ENCODE results near the gene TKTL2. TPM values are rescaled to one million over a fixed set of nuclear protein-coding genes. Genes with fewer than 3 reads are reported as not detected.

Gene TKTL2
- total and polyA plus RNA-seq, 10 of the 15 experiments (the other 5 are each of a cell fraction or from before 2014, with no cell fraction given), result 0.03 to 0.04 (median 0.03) TPM; not detected in 7

DNA sequence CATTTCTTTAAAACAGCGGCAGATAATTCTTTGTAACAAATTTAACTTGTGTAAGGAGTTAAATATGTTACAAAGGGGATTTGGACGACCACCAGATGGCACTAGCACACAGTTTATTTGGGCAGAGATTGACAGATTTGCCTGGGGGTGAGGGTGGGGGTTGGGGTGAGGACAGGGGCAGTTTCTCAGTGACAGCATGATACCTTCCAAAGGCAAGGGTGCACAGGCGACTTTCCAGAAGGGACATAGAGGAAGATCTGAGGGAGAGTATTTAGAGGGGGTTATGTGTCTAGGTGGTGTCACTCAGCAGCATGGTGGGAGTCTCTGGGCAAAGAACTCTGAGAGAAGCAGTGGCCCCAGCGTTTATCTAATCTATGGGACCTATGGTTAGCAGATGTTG, 11.4 kb upstream of the TKTL2 start (continued):
- TF ChIP-seq, protein P1, sequence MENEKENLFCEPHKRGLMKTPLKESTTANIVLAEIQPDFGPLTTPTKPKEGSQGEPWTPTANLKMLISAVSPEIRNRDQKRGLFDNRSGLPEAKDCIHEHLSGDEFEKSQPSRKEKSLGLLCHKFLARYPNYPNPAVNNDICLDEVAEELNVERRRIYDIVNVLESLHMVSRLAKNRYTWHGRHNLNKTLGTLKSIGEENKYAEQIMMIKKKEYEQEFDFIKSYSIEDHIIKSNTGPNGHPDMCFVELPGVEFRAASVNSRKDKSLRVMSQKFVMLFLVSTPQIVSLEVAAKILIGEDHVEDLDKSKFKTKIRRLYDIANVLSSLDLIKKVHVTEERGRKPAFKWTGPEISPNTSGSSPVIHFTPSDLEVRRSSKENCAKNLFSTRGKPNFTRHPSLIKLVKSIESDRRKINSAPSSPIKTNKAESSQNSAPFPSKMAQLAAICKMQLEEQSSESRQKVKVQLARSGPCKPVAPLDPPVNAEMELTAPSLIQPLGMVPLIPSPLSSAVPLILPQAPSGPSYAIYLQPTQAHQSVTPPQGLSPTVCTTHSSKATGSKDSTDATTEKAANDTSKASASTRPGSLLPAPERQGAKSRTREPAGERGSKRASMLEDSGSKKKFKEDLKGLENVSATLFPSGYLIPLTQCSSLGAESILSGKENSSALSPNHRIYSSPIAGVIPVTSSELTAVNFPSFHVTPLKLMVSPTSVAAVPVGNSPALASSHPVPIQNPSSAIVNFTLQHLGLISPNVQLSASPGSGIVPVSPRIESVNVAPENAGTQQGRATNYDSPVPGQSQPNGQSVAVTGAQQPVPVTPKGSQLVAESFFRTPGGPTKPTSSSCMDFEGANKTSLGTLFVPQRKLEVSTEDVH (IDR thresholded peaks at IDR 0.05; ENCODE audit: low read depth, partially characterized antibody), result no peak
- TF ChIP-seq HCFC1 (IDR thresholded peaks at IDR 0.05; ENCODE audit: low read length) (no peak), BACH1 (IDR thresholded peaks at IDR 0.05; ENCODE audit: borderline replicate concordance) (no peak)

DNA sequence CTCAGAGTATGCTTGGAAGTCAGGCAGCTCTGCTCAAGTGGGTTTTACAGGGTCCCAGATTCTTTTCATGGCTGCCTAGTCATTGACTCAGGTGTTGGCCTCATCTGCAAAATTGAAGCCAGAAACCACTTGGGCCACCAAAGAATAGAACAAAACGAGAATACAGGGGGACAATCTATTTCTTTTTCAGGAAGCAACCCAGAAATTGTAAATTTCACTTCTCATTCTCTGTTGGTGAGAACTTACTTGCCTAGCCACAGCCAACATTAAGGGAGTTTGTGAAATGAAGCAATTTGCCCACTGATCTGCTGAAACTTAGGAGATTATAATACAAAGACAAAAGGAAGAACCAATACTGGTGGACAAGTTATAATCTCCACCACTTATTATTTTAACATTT, 8.6 kb upstream of the TKTL2 start:
- no peak for FAIRE-seq

More for the DNA sequence above, 8.6 kb upstream of the TKTL2 start:
- ATAC-seq, result peak; percentile 49
- RAD21 ChIA-PET (ENCODE audit: unreplicated experiment), result interaction anchor here (0.6 to 0.9 kb wide), 2 partner anchors 57 to 478 kb away, joined by 3 to 5 read pairs; no protein-coding TSS in a partner anchor
- WGBS (ENCODE audit: insufficient coverage, insufficient replicate concordance, low lambda C conversion rate, missing lambda C conversion rate), result 0% methylated on average over 1 of the region's 1 CpG
- in situ Hi-C loops (cut with MboI), result loop anchor here (5.0 to 10.0 kb wide), 2 partner anchors 63 to 185 kb away; no protein-coding TSS in a partner anchor
- intact Hi-C loops (cut with micrococcal nuclease; ENCODE audit: unreplicated experiment), result loop anchor here (2.0 to 10.0 kb wide), 3 partner anchors 365 to 1250 kb away; no protein-coding TSS in a partner anchor
- Histone ChIP-seq H3K27me3 (replicated peaks in 1 of 2; ENCODE audit: control insufficient read depth in 2 of 2, insufficient read depth in 2 of 2, low read length in 1 of 2) (no peaks in the 10 kb centered on the region), H4K20me1 (ENCODE audit: control insufficient read depth, insufficient read depth) (no peaks in the 10 kb centered on the region), H2AFZ (ENCODE audit: control insufficient read depth, low read depth, low read length) (no peak overlapping the region), H3K4me1 (ENCODE audit: control insufficient read depth, insufficient read depth, low read length) (peaks cover 12% of the 10 kb centered on the region; the same call in 1 of the 2 replicates), H3K27ac (ENCODE audit: control insufficient read depth, insufficient read depth) (no peak overlapping the region), H3K9ac (ENCODE audit: control insufficient read depth, insufficient read depth, low read length) (no peak overlapping the region), H3K4me3 (no peak overlapping the region), H3K9me3 (replicated peaks; ENCODE audit: control insufficient read depth, insufficient read depth, low read length) (no peaks in the 10 kb centered on the region; the same call in 2 of the 3 replicates), H3K4me2 (ENCODE audit: control insufficient read depth, insufficient read depth) (no peak overlapping the region), H3K36me3 (ENCODE audit: control insufficient read depth in 2 of 2, insufficient read depth in 2 of 2, low read length in 1 of 2) (no peaks in the 10 kb centered on the region), H3K79me2 (ENCODE audit: control insufficient read depth, insufficient read depth, low read length) (no peaks in the 10 kb centered on the region)
- CTCF ChIA-PET, result interaction anchor here (0.7 to 2.2 kb wide), 3 partner anchors 61 to 67 kb away, joined by 3 to 18 read pairs (median 3); no protein-coding TSS in a partner anchor
- POLR2A ChIA-PET, result interaction anchor here (0.6 kb wide), 1 partner anchor 10 kb away, joined by 3 read pairs; no protein-coding TSS in a partner anchor
- SMC1A ChIA-PET (ENCODE audit: uncharacterized antibody, unreplicated experiment), result interaction anchor here (1.4 kb wide), 1 partner anchor 61 kb away, joined by 3 read pairs; no protein-coding TSS in a partner anchor
- peak; percentile 26; the same call in 1 of the 2 replicates for TF ChIP-seq RUNX3 (IDR thresholded peaks at IDR 0.05; ENCODE audit: low read length)
- TF ChIP-seq, protein P2, sequence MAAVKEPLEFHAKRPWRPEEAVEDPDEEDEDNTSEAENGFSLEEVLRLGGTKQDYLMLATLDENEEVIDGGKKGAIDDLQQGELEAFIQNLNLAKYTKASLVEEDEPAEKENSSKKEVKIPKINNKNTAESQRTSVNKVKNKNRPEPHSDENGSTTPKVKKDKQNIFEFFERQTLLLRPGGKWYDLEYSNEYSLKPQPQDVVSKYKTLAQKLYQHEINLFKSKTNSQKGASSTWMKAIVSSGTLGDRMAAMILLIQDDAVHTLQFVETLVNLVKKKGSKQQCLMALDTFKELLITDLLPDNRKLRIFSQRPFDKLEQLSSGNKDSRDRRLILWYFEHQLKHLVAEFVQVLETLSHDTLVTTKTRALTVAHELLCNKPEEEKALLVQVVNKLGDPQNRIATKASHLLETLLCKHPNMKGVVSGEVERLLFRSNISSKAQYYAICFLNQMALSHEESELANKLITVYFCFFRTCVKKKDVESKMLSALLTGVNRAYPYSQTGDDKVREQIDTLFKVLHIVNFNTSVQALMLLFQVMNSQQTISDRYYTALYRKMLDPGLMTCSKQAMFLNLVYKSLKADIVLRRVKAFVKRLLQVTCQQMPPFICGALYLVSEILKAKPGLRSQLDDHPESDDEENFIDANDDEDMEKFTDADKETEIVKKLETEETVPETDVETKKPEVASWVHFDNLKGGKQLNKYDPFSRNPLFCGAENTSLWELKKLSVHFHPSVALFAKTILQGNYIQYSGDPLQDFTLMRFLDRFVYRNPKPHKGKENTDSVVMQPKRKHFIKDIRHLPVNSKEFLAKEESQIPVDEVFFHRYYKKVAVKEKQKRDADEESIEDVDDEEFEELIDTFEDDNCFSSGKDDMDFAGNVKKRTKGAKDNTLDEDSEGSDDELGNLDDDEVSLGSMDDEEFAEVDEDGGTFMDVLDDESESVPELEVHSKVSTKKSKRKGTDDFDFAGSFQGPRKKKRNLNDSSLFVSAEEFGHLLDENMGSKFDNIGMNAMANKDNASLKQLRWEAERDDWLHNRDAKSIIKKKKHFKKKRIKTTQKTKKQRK (IDR thresholded peaks at IDR 0.05; ENCODE audit: low read depth, low read length), result no peak
- no TSS peak for BruUV-seq (replicated peaks)
- no peak for DNase-seq (ENCODE audit: low read depth, low spot score)
